Kidney (tissue), 14 donors: Measurements from ENCODE around the gene TMEM116. TPM values are rescaled to one million over a fixed set of nuclear protein-coding genes. Genes with fewer than 3 reads are reported as not detected.

ENCODE experiments used
- DNase-seq, 5 donors: peaks; one replicate each; pipeline ENCODE4 v3.0.0-alpha.2; 2013 to 2020
- FAIRE-seq: peaks from 2 replicates; lab custom pipeline; 2012; peaks lifted over from hg19 to GRCh38; lab: Jason Lieb, UNC
- H3K27ac ChIP-seq, 2 donors: one replicate each; pipeline ENCODE4 v1.7.0; 2013; ENCODE audit warnings: low read depth in 2 of 2, low read length in 2 of 2, inconsistent platforms in 1 of 2
- H3K27me3 ChIP-seq: one replicate; pipeline ENCODE4 v1.7.1; 2013; ENCODE audit warnings: low read length, inconsistent platforms; ENCODE audit not compliant: control insufficient read depth, insufficient read depth
- H3K36me3 ChIP-seq, 3 donors: one replicate each; pipeline versions ENCODE4 v1.7.0 to v1.7.1; 2013; ENCODE audit warnings: low read length in 3 of 3, control low read depth in 1 of 3, inconsistent platforms in 1 of 3; ENCODE audit not compliant: insufficient read depth in 3 of 3, control insufficient read depth in 2 of 3
- H3K4me1 ChIP-seq, 3 donors: one replicate each; pipeline versions ENCODE4 v1.7.0 to v1.7.1; 2013; ENCODE audit warnings: low read length in 3 of 3, inconsistent platforms in 1 of 3, low read depth in 1 of 3; ENCODE audit not compliant: control insufficient read depth in 2 of 3, insufficient read depth in 2 of 3
- H3K4me3 ChIP-seq, 3 donors: one replicate each; pipeline versions ENCODE4 v1.7.0 to v1.8.1; 2013; ENCODE audit warnings: low read length in 3 of 3, control low read depth in 1 of 3, inconsistent platforms in 1 of 3
- H3K9ac ChIP-seq, 3 donors: one replicate each; pipeline versions ENCODE4 v1.7.0 to v1.7.1; 2013; ENCODE audit warnings: low read length in 3 of 3, control low read depth in 1 of 3, inconsistent platforms in 1 of 3
- H3K9me3 ChIP-seq, 3 donors: one replicate each; pipeline versions ENCODE4 v1.7.0 to v1.7.1; 2013; ENCODE audit warnings: low read length in 3 of 3, control low read depth in 1 of 3, inconsistent platforms in 1 of 3; ENCODE audit not compliant: control insufficient read depth in 2 of 3, insufficient read depth in 1 of 3
- CTCF ChIP-seq: IDR thresholded peaks from 3 replicates; pipeline ENCODE4 v1.5.1; 2012; ENCODE audit warnings: mild to moderate bottlenecking, moderate library complexity, borderline replicate concordance; ENCODE audit not compliant: insufficient read depth; ENCODE audit errors: extremely low read depth
- intact Hi-C: fragments of 100-400 bp; cut with DNase I; formaldehyde crosslinking; loops from one replicate; pipeline ENCODE4 v1.11.1; 2022
- polyA plus RNA-seq: library from polyadenylated mRNA; stranded (reverse); fragments of 350-450 nt; fragmentation: Illumina TruSeq; extraction: RNeasy Lipid Tissue Mini Kit (QIAGEN cat#74804); gene quantifications from one replicate; pipeline ENCODE4 v1.2.3, GENCODE V29; 2014; ENCODE audit warnings: low read depth, low replicate concordance; ENCODE audit not compliant: insufficient read depth
- total RNA-seq: library from RNA; stranded (reverse); fragmentation: NEBNext Ultra II Directional; extraction: Animal tissue kit (Norgen Biotek cat#: 25700); gene quantifications from one replicate; pipeline ENCODE4 v1.2.1, GENCODE V29; 2021
- donor health status: control.
- donor health status: control.
- donor health status: control.
- donor health status: control.
- donor health status: control.
- donor health status: DM: yes; HTN: yes; CAD: no.
- donor health status: Normal renal cell carcinoma (clear cell type).

The TMEM116 gene
- total and polyA plus RNA-seq, 2 donors from 2014 or later = 20.2 to 59.7 TPM

- no peak for DNase-seq
- Histone ChIP-seq H3K36me3 (peaks cover 0 to 7% (median 3%) of the 10 kb centered on the region in 3 donors), H3K4me1 (no peaks in the 10 kb centered on the region), H3K9me3 (no peaks in the 10 kb centered on the region), H3K27me3 (no peaks in the 10 kb centered on the region), H3K4me3 (no peak overlapping the region), H3K27ac (no peak overlapping the region), H3K9ac (no peak overlapping the region)
- TF ChIP-seq CTCF = no peak
- intact Hi-C loops = no loop called here
- FAIRE-seq = no peak
Observed at GRCh38 chr12:111904446-111904975, 108.5 kb downstream of the TMEM116 start.

DNA sequence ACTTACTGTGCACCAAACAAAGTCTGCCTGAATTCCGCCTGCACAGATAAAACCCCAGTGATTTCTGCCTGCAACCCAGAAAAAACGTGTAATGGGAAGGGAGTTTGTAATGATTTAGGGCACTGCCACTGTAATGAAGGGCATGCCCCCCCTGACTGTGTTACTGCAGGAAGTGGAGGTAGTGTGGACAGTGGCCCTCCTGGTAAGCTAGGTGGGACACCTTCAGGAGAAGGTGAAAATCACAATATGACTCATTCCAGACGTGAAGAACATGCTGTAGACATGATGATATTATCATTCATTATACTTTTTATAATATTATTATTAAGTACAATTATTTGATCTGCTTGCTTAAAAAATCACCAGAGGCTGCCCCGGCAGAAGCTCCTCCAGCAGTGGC lies 111.8 kb downstream of the TMEM116 start:
- Histone ChIP-seq H3K9ac (no peak overlapping the region), H3K36me3 (peaks cover 0 to 11% (median 3%) of the 10 kb centered on the region in 3 donors), H3K27ac (no peak overlapping the region), H3K9me3 (no peaks in the 10 kb centered on the region), H3K27me3 (no peaks in the 10 kb centered on the region), H3K4me1 (no peaks in the 10 kb centered on the region), H3K4me3 (no peak overlapping the region)
- FAIRE-seq (no peak), DNase-seq (no peak)
- TF ChIP-seq CTCF = no peak
- intact Hi-C loops = no loop called here

DNA sequence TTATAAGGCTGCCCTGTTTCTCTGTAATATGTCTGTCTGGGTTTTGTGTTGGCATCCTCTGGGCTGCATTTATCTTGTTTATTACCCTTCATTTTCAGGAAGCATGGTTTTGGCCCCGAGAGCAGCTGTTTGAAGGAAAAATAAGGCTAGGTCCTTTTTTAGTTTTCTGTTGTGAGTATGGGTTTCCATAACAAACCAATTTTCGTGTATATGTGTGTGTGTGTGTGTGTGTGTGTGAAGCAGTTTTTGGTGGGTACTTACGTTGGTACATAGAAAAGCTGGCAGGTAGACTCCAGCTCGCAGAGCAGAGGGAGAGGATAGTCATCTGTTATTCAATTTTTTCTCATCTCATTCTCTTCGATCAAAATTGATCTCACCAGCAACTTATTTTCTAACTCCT lies 118.4 kb downstream of the TMEM116 start:
- Histone ChIP-seq H3K9me3 (no peaks in the 10 kb centered on the region), H3K27me3 (no peaks in the 10 kb centered on the region), H3K36me3 (peaks cover 2 to 28% (median 8%) of the 10 kb centered on the region in 3 donors), H3K4me3 (no peak overlapping the region), H3K27ac (no peak overlapping the region), H3K9ac (no peak overlapping the region), H3K4me1 (no peaks in the 10 kb centered on the region)
- no peak for FAIRE-seq
- intact Hi-C loops = no loop called here
- TF ChIP-seq CTCF = no peak
- DNase-seq = no peak

DNA sequence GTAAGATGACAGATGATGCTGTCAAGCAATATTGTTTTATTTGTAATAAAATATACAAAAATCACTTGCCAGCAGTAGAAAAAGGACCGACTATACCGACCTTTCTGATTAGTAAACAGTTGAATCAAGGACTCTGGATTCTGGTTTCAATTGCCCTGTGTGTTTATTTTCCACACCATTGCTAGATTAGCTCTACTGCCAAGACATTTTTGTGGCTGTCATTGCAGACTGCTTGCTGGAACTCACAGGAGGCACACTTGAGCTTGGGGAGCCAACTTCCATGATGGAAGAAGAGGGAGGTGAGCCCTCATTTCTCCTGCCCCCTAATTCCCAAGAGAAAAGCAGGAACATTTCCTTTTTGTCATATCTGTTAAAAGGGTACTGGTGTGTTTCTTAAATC lies 119.7 kb downstream of the TMEM116 start:
- no peaks in the 10 kb centered on the region for H3K27me3 ChIP-seq
- no peak overlapping the region for H3K4me3 ChIP-seq
- DNase-seq = no peak
- intact Hi-C loops = no loop called here
- no peak overlapping the region for H3K27ac ChIP-seq
- H3K9ac ChIP-seq = no peak overlapping the region
- TF ChIP-seq CTCF = no peak
- peaks cover 0 to 4% (median 0%) of the 10 kb centered on the region in 3 donors for H3K4me1 ChIP-seq
- FAIRE-seq = no peak
- H3K9me3 ChIP-seq = no peaks in the 10 kb centered on the region
- H3K36me3 ChIP-seq = peaks cover 2 to 36% (median 8%) of the 10 kb centered on the region in 3 donors
